Esophagus muscularis mucosa (tissue), 4 donors: Measurements from ENCODE around the gene AACS. TPM values are rescaled to one million over a fixed set of nuclear protein-coding genes. Genes with fewer than 3 reads are reported as not detected.

Source experiments
- DNase-seq: peaks from one replicate; pipeline ENCODE4 v3.0.0-alpha.2; 2017; ENCODE audit errors: extremely low spot score
- H3K27ac ChIP-seq, 4 donors: fragments of 200-600 bp; sonication (generic); replicated peaks in 1 of 4; 1 replicate in 3 of 4; 2 replicates in 1 of 4; pipeline ENCODE4 v1.5.1; 2016 to 2019; ENCODE audit warnings: mild to moderate bottlenecking in 1 of 4
- H3K27me3 ChIP-seq, 4 donors: fragments of 200-600 bp; sonication (generic); one replicate each; pipeline versions ENCODE4 v1.5.1 to v1.6.0; 2016 to 2019
- H3K36me3 ChIP-seq, 4 donors: fragments of 200-600 bp; sonication (generic); one replicate each; pipeline ENCODE4 v1.5.1; 2016 to 2019
- H3K4me1 ChIP-seq, 4 donors: fragments of 200-600 bp; sonication (generic); one replicate each; pipeline ENCODE4 v1.5.1; 2016 to 2019
- H3K4me3 ChIP-seq, 4 donors: fragments of 200-600 bp; sonication (generic); 1 replicate in 2 of 4; 2 replicates in 2 of 4; pipeline ENCODE4 v1.5.1; 2016 to 2019; ENCODE audit warnings: mild to moderate bottlenecking in 4 of 4, moderate library complexity in 1 of 4
- H3K9me3 ChIP-seq, 4 donors: fragments of 200-600 bp; sonication (generic); 1 replicate in 3 of 4; 2 replicates in 1 of 4; pipeline ENCODE4 v1.5.1; 2016 to 2019
- EP300 ChIP-seq: sonication (generic); formaldehyde crosslinking; IDR thresholded peaks from one replicate; pipeline ENCODE4 v1.6.1; 2017; ENCODE audit warnings: antibody characterized with exemption
- POLR2A ChIP-seq: fragments of 450-650 bp; IDR thresholded peaks from one replicate; pipeline ENCODE4 v1.6.1; 2017; ENCODE audit warnings: antibody characterized with exemption, moderate library complexity, mild to moderate bottlenecking, low read depth
- POLR2AphosphoS5 ChIP-seq, 2 donors: sonication (generic); formaldehyde crosslinking; IDR thresholded peaks; one replicate each; pipeline ENCODE4 v1.6.1; 2017; ENCODE audit warnings: antibody characterized with exemption in 2 of 2
- WGBS: methylation state at CpG from one replicate; pipeline ENCODE4 v1.1.5; 2018; 5-methylcytosine and 5-hydroxymethylcytosine counted together
- intact Hi-C: fragments of 100-400 bp; cut with DNase I; formaldehyde crosslinking; loops from one replicate; pipeline ENCODE4 v1.15.1; 2023
- total RNA-seq, 4 donors: library from RNA; depleted of rRNA; stranded (reverse); fragments of >200 nt; gene quantifications; one replicate each; pipeline versions ENCODE4 v1.1.0 to v1.2.1, GENCODE V29; 2016
- TF ChIP-seq, protein P1 (sequence below), 3 experiments: fragments of 200-600 bp in 2 of 3; fragments of 450-650 bp in 1 of 3; sonication (generic) in 2 of 3; IDR thresholded peaks; one replicate each; pipeline ENCODE4 v1.5.1; 2017 to 2019; ENCODE audit warnings: antibody characterized with exemption in 3 of 3, mild to moderate bottlenecking in 2 of 3, moderate library complexity in 1 of 3

Gene AACS
- total RNA-seq, 4 donors from 2014 or later, result 10.2 to 16.7 (median 13.9) TPM

DNA sequence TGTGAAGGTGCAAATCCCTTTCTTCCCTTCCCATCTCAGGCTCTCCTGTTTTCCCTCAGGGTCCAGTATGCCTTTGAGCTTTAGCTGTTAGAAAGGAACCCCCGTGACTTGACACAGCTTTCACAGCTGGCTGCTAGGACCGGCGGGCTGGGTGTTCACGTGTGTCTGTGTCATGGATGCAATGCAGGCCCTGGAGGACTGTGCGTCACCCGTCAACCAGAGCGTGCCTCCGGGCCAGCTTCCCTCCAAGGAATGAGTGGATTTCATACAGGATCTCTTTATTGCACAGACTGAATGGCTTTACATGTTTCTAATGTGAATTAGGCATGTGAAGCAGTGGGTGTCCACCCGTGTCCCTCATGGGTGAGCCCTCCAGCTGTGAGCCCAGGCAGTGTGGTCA is 77.4 kb downstream of the AACS start:
- intact Hi-C loops, result no loop called here
- 93% methylated on average over 5 of the region's 9 CpGs for WGBS
- TF ChIP-seq EP300 (no peak), POLR2A (no peak), POLR2AphosphoS5 (IDR thresholded peaks at IDR 0.05) (no peak)
- TF ChIP-seq, protein P1, sequence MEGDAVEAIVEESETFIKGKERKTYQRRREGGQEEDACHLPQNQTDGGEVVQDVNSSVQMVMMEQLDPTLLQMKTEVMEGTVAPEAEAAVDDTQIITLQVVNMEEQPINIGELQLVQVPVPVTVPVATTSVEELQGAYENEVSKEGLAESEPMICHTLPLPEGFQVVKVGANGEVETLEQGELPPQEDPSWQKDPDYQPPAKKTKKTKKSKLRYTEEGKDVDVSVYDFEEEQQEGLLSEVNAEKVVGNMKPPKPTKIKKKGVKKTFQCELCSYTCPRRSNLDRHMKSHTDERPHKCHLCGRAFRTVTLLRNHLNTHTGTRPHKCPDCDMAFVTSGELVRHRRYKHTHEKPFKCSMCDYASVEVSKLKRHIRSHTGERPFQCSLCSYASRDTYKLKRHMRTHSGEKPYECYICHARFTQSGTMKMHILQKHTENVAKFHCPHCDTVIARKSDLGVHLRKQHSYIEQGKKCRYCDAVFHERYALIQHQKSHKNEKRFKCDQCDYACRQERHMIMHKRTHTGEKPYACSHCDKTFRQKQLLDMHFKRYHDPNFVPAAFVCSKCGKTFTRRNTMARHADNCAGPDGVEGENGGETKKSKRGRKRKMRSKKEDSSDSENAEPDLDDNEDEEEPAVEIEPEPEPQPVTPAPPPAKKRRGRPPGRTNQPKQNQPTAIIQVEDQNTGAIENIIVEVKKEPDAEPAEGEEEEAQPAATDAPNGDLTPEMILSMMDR (IDR thresholded peaks at IDR 0.05), result no peak

DNA sequence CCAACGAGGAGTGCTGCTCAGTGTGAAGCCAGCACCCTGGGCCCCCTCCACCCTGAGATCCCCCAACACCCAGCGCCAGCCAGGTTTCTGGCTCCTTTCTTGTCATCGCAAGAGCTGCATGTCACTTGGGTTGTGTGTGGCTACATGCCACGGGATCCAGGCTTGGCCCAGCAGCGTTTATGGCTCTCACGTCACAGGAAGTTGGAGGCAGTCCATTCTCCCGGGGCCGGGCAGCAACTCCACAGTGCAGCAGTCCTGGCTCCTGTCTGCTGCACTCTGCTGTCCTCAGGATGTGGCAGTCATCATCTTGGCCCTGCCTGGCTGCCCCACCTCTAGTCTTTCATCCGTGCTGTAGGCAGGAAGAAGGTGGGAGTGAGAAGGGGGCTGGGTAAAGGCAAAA is 78.3 kb downstream of the AACS start:
- intact Hi-C loops, result no loop called here
- DNase-seq, result no peak
- 31% methylated on average over 8 of the region's 9 CpGs for WGBS
- Histone ChIP-seq H3K9me3 (no peaks in the 10 kb centered on the region), H3K36me3 (peaks cover 0 to 3% (median 0%) of the 10 kb centered on the region in 4 donors), H3K4me1 (peaks cover 0 to 4% (median 0%) of the 10 kb centered on the region in 4 donors), H3K27me3 (no peaks in the 10 kb centered on the region), H3K4me3 (no peak overlapping the region), H3K27ac (no peak overlapping the region)
- TF ChIP-seq, protein P1 (IDR thresholded peaks at IDR 0.05), result no peak
- no peak for TF ChIP-seq POLR2A
- no peak for TF ChIP-seq POLR2AphosphoS5 (IDR thresholded peaks at IDR 0.05)
- no peak for TF ChIP-seq EP300

More for the DNA sequence above, 77.4 kb downstream of the AACS start:
- no peak overlapping the region for H3K27ac ChIP-seq
- no peaks in the 10 kb centered on the region for H3K9me3 ChIP-seq
- H3K27me3 ChIP-seq, result no peaks in the 10 kb centered on the region
- H3K4me1 ChIP-seq, result peaks cover 0 to 4% (median 0%) of the 10 kb centered on the region in 4 donors
- peaks cover 0 to 10% (median 1%) of the 10 kb centered on the region in 4 donors for H3K36me3 ChIP-seq
- H3K4me3 ChIP-seq, result no peak overlapping the region
- no peak for DNase-seq

DNA sequence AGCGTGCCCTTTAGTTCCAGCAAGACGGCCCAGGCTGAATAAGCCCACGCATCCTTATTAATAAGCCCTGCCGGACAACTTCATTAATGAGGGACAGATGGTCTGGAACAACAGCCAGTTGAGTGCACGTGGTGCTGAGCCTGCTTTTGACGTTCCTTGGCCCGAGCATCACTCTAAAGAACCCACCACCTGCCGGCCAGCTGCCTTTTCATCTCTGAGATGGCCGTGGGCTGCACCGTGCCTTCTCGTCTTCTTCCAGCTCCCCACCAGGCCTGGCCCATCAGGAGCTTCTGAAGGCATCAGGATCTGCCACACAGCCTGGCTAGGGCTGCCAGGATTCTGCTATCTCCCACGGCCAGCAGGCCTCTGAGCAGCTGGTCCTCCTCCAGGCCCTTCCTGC is 80.0 kb downstream of the AACS start:
- Histone ChIP-seq H3K4me1 (peaks cover 0 to 4% (median 0%) of the 10 kb centered on the region in 4 donors), H3K36me3 (peaks cover 0 to 2% (median 0%) of the 10 kb centered on the region in 4 donors), H3K27me3 (no peaks in the 10 kb centered on the region), H3K27ac (no peak overlapping the region), H3K9me3 (no peaks in the 10 kb centered on the region), H3K4me3 (no peak overlapping the region)
- DNase-seq, result no peak
- intact Hi-C loops, result no loop called here
- TF ChIP-seq POLR2AphosphoS5 (IDR thresholded peaks at IDR 0.05) (no peak), EP300 (no peak), POLR2A (no peak)
- TF ChIP-seq, protein P1 (IDR thresholded peaks at IDR 0.05), result no peak
- 100% methylated on average over 1 of the region's 12 CpGs for WGBS

DNA sequence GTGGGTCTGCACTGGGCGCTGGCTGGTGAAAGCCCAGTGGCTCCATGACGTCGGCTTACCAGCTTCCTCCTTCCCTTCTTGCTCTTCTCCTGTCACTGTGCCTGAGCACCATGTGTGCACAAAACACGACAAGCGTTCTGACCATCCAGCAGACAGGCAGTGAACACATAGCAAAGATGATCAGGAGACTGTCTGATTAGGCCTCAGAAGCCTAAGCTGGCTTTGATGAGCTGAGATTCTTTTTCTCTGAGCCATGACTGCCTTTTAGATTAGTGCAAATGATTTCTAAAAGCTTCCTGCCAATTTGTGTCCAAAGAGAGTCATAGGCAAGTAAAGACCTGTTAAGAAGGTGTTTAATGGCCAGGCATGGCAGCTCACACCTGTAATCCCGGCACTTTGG is 83.1 kb downstream of the AACS start:
- H3K4me3 ChIP-seq, result no peak overlapping the region
- H3K9me3 ChIP-seq, result no peaks in the 10 kb centered on the region
- H3K36me3 ChIP-seq, result no peaks in the 10 kb centered on the region
- peaks cover 0 to 4% (median 0%) of the 10 kb centered on the region in 4 donors for H3K4me1 ChIP-seq
- H3K27ac ChIP-seq, result no peak overlapping the region
- intact Hi-C loops, result no loop called here
- 85% methylated on average over 6 of the region's 6 CpGs for WGBS
- no peaks in the 10 kb centered on the region for H3K27me3 ChIP-seq
- TF ChIP-seq POLR2A, result no peak
- TF ChIP-seq, protein P1 (IDR thresholded peaks at IDR 0.05), result no peak
- no peak for TF ChIP-seq EP300
- TF ChIP-seq POLR2AphosphoS5 (IDR thresholded peaks at IDR 0.05), result no peak
- no peak for DNase-seq
